Panc1 (cell line): ENCODE measurements around the gene SPANXN2. TPM values are rescaled to one million over a fixed set of nuclear protein-coding genes. Genes with fewer than 3 reads are reported as not detected.
"Not testable (repeated sequence)": the region's sequence is repeated elsewhere in the genome, so short reads cannot be mapped to it uniquely, and the experiment has no call there.

ENCODE experiments used
- ATAC-seq: fragments of 200-7000 bp; cut with Tn5 transposase; 2 replicates; pipeline ENCODE4 v1.9.1; 2020; ENCODE audit warnings: mild to moderate bottlenecking, moderate library complexity
- Bru-seq: library from RNA; stranded (reverse); fragments of 400-500 nt; gene quantifications from one replicate; lab custom pipeline; 2021; lab: Mats Ljungman, UMichigan
- BruChase-seq, 2 experiments: library from RNA; stranded (reverse); fragments of 400-500 nt; gene quantifications; one replicate each; lab custom pipeline; 2021; lab: Mats Ljungman, UMichigan
- BruUV-seq: library from RNA; stranded (reverse); fragments of 400-500 nt; replicated peaks from 2 replicates; lab custom pipeline; 2021; lab: Mats Ljungman, UMichigan
- CTCF ChIA-PET: fragments of 300-600 bp; sonication (Branson Sonifier 250); formaldehyde crosslinking; loops from one replicate; lab custom pipeline; 2022; ENCODE audit warnings: antibody characterized with exemption; lab: Charles Lee
- POLR2A ChIA-PET: fragments of 300-600 bp; sonication (Branson Sonifier 250); formaldehyde crosslinking; loops from one replicate; lab custom pipeline; 2022; ENCODE audit warnings: antibody characterized with exemption; lab: Charles Lee
- DNase-seq: peaks from one replicate; pipeline ENCODE4 v3.0.0-alpha.2; 2010; ENCODE audit warnings: low read depth, low spot score
- H3K27ac ChIP-seq: 2 replicates; pipeline ENCODE4 v1.5.1; 2011; ENCODE audit warnings: mild to moderate bottlenecking, low read length, inconsistent platforms
- H3K27me3 ChIP-seq: fragments of 200-500 bp; sonication (Bioruptor generic); 2 replicates; pipeline ENCODE4 v1.6.0; 2014; ENCODE audit warnings: low read length, inconsistent platforms; ENCODE audit not compliant: control insufficient read depth, insufficient read depth
- H3K36me3 ChIP-seq: fragments of 200-500 bp; sonication (Bioruptor generic); 2 replicates; pipeline ENCODE4 v1.5.1; 2014; ENCODE audit warnings: inconsistent platforms, mild to moderate bottlenecking, low read length, moderate library complexity; ENCODE audit not compliant: control insufficient read depth, insufficient read depth
- H3K4me1 ChIP-seq: 2 replicates; pipeline ENCODE4 v1.5.1; 2011; ENCODE audit warnings: inconsistent platforms, mild to moderate bottlenecking, low read length, moderate library complexity; ENCODE audit not compliant: control insufficient read depth, insufficient read depth
- H3K4me3 ChIP-seq, 2 experiments: 2 replicates each; pipeline ENCODE4 v1.5.1; 2011 to 2012; ENCODE audit warnings: low read depth in 2 of 2, low read length in 2 of 2, mild to moderate bottlenecking in 2 of 2, inconsistent platforms in 1 of 2, moderate library complexity in 1 of 2
- H3K9me3 ChIP-seq: fragments of 200-500 bp; sonication (Bioruptor generic); 2 replicates; pipeline ENCODE4 v1.5.1; 2014; ENCODE audit warnings: low read depth, mild to moderate bottlenecking, inconsistent platforms, low read length, moderate library complexity; ENCODE audit not compliant: control insufficient read depth, insufficient read depth
- CTCF ChIP-seq: fragments of 450-650 bp; IDR thresholded peaks from 2 replicates; pipeline ENCODE4 v1.5.1; 2017; ENCODE audit warnings: mild to moderate bottlenecking
- POLR2AphosphoS5 ChIP-seq: IDR thresholded peaks from 2 replicates; pipeline ENCODE4 v1.6.1; 2012; ENCODE audit warnings: mild to moderate bottlenecking, low read depth, low read length, moderate library complexity
- REST ChIP-seq, 2 experiments: IDR thresholded peaks; 2 replicates each; pipeline ENCODE4 v1.6.1; 2011 to 2012; ENCODE audit warnings: low read depth in 2 of 2, control low read depth in 1 of 2, low read length in 1 of 2, mild to moderate bottlenecking in 1 of 2, moderate library complexity in 1 of 2; ENCODE audit not compliant: insufficient read depth in 1 of 2
- SIN3A ChIP-seq: IDR thresholded peaks from 2 replicates; pipeline ENCODE4 v1.6.1; 2012; ENCODE audit warnings: low read depth, mild to moderate bottlenecking, low read length, moderate library complexity, borderline replicate concordance; ENCODE audit not compliant: insufficient read depth
- TCF7L2 ChIP-seq: IDR thresholded peaks from 2 replicates; pipeline ENCODE4 v1.6.1; 2011; ENCODE audit warnings: mild to moderate bottlenecking, low read depth, low read length, inconsistent platforms
- in situ Hi-C: cut with HindIII; loops from 2 replicates; pipeline ENCODE4 v1.10.0; 2016; ENCODE audit warnings: low sequenced_read_pairs, low pct_unique_long_range_greater_than_20kb
- intact Hi-C: fragments of 100-400 bp; cut with micrococcal nuclease; formaldehyde crosslinking; loops from one replicate; pipeline ENCODE4 v1.10.0; 2022; ENCODE audit not compliant: unreplicated experiment
- long read RNA-seq: library from polyadenylated mRNA; unstranded; transcript quantifications from one replicate; pipeline ENCODE4 v2.0.0, GENCODE V29; 2021; ENCODE audit not compliant: unreplicated experiment
- polyA plus RNA-seq: library from polyadenylated mRNA; unstranded; fragments of >200 nt; gene quantifications from one replicate; pipeline ENCODE4 v1.2.1, GENCODE V29; 2012; ENCODE audit warnings: missing spikeins; ENCODE audit not compliant: insufficient read length
- total RNA-seq: library from RNA; stranded (reverse); gene quantifications from one replicate; pipeline ENCODE4 v1.2.1, GENCODE V29; 2021; ENCODE audit not compliant: unreplicated experiment

The SPANXN2 gene
- total RNA-seq (not detected), Bru-seq, nascent RNA (not detected), BruChase-seq, experiment 1, labeled RNA remaining after a 2-hour chase (not detected), BruChase-seq, experiment 2, labeled RNA remaining after a 6-hour chase (not detected)
- polyA plus RNA-seq: not detected
- long read RNA-seq: 0 reads

DNA sequence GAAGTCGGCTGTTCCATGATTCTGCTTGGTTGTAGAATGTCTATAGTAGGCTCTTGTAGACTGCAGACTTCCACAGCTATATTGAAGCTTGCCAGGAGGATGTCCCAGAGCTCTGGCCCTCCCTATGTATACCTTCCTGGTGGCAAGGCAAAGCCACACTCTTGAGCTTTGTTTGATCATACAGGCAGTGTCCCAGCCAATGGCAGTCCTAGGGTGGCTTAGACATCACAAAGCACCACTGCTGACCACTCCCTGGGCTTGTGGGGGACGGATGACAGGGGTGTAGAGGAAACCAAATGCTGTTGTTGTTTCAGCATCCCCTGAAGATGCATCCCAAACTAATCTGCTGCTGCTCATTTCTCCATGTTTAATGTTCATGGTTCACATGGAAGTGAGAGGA is at the start of gene SPANXN2:
SPANXN2 (minus strand) TSS at position 101 of the 400 bp plus-strand sequence; CDS start at position 17, 84 bp downstream.
- H3K9me3 ChIP-seq, POLR2A ChIA-PET, H3K4me3 ChIP-seq, H3K27me3 ChIP-seq, ATAC-seq, H3K27ac ChIP-seq, in situ Hi-C loops, CTCF ChIA-PET, intact Hi-C loops, DNase-seq, BruUV-seq, H3K4me1 ChIP-seq, H3K36me3 ChIP-seq: not testable (repeated sequence)

DNA sequence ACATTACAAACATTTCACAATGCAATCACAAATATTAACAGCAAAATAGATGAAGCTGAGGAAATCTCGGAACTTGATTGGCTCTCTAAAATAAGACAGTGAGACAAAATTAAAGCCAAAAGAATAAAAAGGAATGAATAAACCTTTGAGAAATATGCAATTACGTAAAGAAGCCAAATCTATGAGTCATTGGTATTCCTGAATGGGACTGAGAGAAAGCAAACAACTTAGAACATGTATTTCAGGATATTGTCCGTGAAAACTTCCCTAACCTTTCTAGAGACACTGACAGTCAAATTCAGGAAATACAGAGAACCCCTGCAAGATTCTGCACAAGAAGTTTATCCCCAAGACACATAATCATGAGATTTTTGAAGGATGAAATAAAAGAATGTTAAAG is 48.4 kb upstream of the SPANXN2 start:
- no peaks in the 10 kb centered on the region for H3K4me1 ChIP-seq
- no peaks in the 10 kb centered on the region for H3K27me3 ChIP-seq
- ChIA-PET POLR2A (no interaction called here), CTCF (no interaction called here)
- H3K36me3 ChIP-seq: no peaks in the 10 kb centered on the region
- BruUV-seq: no TSS peak
- H3K4me3 ChIP-seq: no peak overlapping the region
- intact Hi-C loops: no loop called here
- TF ChIP-seq POLR2AphosphoS5 (no peak), CTCF (no peak), SIN3A (no peak), REST (IDR thresholded peaks at IDR 0.05; ENCODE audit: insufficient read depth in 1 of 2, low read depth in 2 of 2, low read length in 1 of 2) (no peak), TCF7L2 (no peak)
- ATAC-seq: no peak
- in situ Hi-C loops: no loop called here
- DNase-seq: no peak
- H3K27ac ChIP-seq: no peak overlapping the region
- H3K9me3 ChIP-seq: no peaks in the 10 kb centered on the region

DNA sequence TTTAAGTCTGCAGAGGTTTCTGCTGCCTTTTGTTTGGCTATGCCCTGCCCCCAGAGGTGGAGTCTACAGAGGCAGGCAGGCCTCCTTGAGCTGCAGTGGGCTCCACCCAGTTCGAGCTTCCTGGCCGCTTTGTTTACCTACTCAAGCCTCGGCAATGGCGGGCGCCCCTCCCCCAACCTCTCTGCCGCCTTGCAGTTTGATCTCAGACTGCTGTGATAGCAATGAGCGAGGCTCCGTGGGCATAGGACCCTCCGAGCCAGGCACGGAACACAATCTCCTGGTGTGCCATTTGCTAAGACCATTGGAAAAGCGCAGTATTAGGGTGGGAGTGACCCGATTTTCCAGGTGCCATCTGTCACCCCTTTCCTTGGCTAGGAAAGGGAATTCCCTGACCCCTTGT is 47.2 kb upstream of the SPANXN2 start:
- intact Hi-C loops, CTCF ChIA-PET, H3K9me3 ChIP-seq, ATAC-seq, H3K27me3 ChIP-seq, H3K27ac ChIP-seq, H3K36me3 ChIP-seq, H3K4me3 ChIP-seq, H3K4me1 ChIP-seq, POLR2A ChIA-PET, in situ Hi-C loops, DNase-seq, BruUV-seq: not testable (repeated sequence)
